Activated CD8-positive, alpha-beta memory T cell treated with anti-CD3 and anti-CD28 coated beads, Interleukin-2, amount 50 U/mL, for 24 hours (primary cell): ENCODE data around the gene TRAP1.

Experiments
- DNase-seq: peaks from one replicate; pipeline ENCODE4 v3.0.0-alpha.2; 2020; ENCODE audit errors: extremely low read depth

The TRAP1 gene

GRCh38 chr16:3713587-3714242 lies 3.6 kb downstream of the TRAP1 start:
- DNase-seq = no peak

GRCh38 chr16:3712861-3713372 lies 4.4 kb downstream of the TRAP1 start:
- DNase-seq = no peak

GRCh38 chr16:3706253-3707012 lies 10.9 kb downstream of the TRAP1 start:
- no peak for DNase-seq

- DNase-seq = no peak
Observed at GRCh38 chr16:3702082-3702481, 15.2 kb downstream of the TRAP1 start.

GRCh38 chr16:3701531-3701930 lies 15.8 kb downstream of the TRAP1 start:
- DNase-seq = no peak

- no peak for DNase-seq
Observed at GRCh38 chr16:3698941-3699340, 18.4 kb downstream of the TRAP1 start.

GRCh38 chr16:3696425-3697218 lies 20.7 kb downstream of the TRAP1 start:
- DNase-seq = no peak

- no peak for DNase-seq
Observed at GRCh38 chr16:3695610-3696369, 21.5 kb downstream of the TRAP1 start.

- DNase-seq = no peak
Observed at GRCh38 chr16:3694051-3694450, 23.3 kb downstream of the TRAP1 start.

GRCh38 chr16:3691761-3692160 lies 25.6 kb downstream of the TRAP1 start:
- no peak for DNase-seq

- DNase-seq = no peak
Observed at GRCh38 chr16:3690980-3691720, 26.2 kb downstream of the TRAP1 start.

GRCh38 chr16:3690470-3690928 lies 26.8 kb downstream of the TRAP1 start:
- DNase-seq = peak; percentile 54

GRCh38 chr16:3689731-3690130 lies 27.6 kb downstream of the TRAP1 start:
- DNase-seq = no peak

GRCh38 chr16:3687792-3688191 lies 29.5 kb downstream of the TRAP1 start:
- DNase-seq = no peak

GRCh38 chr16:3687021-3687420 lies 30.3 kb downstream of the TRAP1 start:
- DNase-seq = no peak

- DNase-seq = no peak
Observed at GRCh38 chr16:3681206-3681605, 36.1 kb downstream of the TRAP1 start.

- DNase-seq = no peak
Observed at GRCh38 chr16:3677994-3678393, 39.3 kb downstream of the TRAP1 start.

- DNase-seq = no peak
Observed at GRCh38 chr16:3675601-3676130, 41.7 kb downstream of the TRAP1 start.

- no peak for DNase-seq
Observed at GRCh38 chr16:3674513-3675295, 42.6 kb downstream of the TRAP1 start.
